ENCODE measurements around the gene PNLIPRP3.

DNA sequence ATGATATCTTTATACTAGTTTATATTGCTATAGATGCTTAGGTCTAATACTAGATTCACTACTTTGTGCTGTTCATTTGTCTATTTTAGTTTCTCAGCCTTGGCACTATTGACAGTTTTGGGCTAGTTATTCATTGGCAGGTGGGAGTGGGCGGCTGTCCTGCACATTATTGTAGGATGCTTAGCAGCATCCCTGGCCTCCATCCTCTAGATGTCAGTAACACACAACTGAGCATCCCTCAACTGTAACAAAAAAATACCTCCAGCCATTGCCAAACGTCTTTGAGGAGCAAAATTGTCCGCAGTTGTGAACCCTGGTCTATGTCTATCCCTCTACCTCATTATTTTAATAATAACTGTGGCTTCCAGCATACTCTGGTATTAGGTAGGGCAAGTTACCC, 83.7 kb downstream of the PNLIPRP3 start:
- TF ChIP-seq, protein P1, sequence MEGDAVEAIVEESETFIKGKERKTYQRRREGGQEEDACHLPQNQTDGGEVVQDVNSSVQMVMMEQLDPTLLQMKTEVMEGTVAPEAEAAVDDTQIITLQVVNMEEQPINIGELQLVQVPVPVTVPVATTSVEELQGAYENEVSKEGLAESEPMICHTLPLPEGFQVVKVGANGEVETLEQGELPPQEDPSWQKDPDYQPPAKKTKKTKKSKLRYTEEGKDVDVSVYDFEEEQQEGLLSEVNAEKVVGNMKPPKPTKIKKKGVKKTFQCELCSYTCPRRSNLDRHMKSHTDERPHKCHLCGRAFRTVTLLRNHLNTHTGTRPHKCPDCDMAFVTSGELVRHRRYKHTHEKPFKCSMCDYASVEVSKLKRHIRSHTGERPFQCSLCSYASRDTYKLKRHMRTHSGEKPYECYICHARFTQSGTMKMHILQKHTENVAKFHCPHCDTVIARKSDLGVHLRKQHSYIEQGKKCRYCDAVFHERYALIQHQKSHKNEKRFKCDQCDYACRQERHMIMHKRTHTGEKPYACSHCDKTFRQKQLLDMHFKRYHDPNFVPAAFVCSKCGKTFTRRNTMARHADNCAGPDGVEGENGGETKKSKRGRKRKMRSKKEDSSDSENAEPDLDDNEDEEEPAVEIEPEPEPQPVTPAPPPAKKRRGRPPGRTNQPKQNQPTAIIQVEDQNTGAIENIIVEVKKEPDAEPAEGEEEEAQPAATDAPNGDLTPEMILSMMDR (IDR thresholded peaks at IDR 0.05): no peak
- no peak for TF ChIP-seq POLR2A (IDR thresholded peaks at IDR 0.05)

Measured in lower leg skin (tissue), 3 donors.